Neural progenitor cell (in vitro differentiated cells): Measurements from ENCODE around the gene DDHD1.

Experiments used
- EZH2 ChIP-seq: fragments of 200-600 bp; sonication (generic); IDR thresholded peaks from 2 replicates; pipeline ENCODE4 v1.6.1; 2017; ENCODE audit warnings: antibody characterized with exemption, mild to moderate bottlenecking, moderate library complexity
- EZH2phosphoT487 ChIP-seq: fragments of 200-600 bp; sonication (generic); IDR thresholded peaks from 2 replicates; pipeline ENCODE4 v1.6.1; 2017; ENCODE audit warnings: antibody characterized with exemption
- TF ChIP-seq, protein P1 (sequence below): fragments of 200-600 bp; sonication (generic); IDR thresholded peaks from 2 replicates; pipeline ENCODE4 v1.5.1; 2017; ENCODE audit warnings: antibody characterized with exemption, mild to moderate bottlenecking

DNA sequence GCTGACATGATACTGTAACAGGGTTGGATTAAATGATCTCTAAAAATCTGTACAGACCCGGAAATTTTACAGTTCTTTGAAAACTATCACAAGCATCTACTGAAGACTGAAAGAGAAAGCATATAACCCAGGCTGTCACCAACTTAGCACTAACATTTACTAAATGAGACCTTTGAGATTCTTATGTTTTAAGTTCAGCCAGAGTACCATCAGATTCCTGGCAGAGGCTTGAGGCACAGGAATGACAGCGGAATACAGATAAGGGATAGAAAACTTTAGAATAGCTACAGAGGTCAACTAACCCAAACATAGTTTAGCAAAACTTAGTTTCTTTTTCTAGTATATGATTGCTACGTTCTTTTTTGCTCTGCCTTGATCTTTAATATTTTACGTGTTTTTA, 110.6 kb downstream of the DDHD1 start:
- TF ChIP-seq, protein P1, sequence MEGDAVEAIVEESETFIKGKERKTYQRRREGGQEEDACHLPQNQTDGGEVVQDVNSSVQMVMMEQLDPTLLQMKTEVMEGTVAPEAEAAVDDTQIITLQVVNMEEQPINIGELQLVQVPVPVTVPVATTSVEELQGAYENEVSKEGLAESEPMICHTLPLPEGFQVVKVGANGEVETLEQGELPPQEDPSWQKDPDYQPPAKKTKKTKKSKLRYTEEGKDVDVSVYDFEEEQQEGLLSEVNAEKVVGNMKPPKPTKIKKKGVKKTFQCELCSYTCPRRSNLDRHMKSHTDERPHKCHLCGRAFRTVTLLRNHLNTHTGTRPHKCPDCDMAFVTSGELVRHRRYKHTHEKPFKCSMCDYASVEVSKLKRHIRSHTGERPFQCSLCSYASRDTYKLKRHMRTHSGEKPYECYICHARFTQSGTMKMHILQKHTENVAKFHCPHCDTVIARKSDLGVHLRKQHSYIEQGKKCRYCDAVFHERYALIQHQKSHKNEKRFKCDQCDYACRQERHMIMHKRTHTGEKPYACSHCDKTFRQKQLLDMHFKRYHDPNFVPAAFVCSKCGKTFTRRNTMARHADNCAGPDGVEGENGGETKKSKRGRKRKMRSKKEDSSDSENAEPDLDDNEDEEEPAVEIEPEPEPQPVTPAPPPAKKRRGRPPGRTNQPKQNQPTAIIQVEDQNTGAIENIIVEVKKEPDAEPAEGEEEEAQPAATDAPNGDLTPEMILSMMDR = no peak
- TF ChIP-seq EZH2phosphoT487 (no peak), EZH2 (no peak)
